Cardiac fibroblast (primary cell): Measurements from ENCODE around the gene DENND5A.

Source experiments
- DNase-seq, 2 donors: peaks; one replicate each; pipeline versions ENCODE4 v3.0.0 to v3.0.0-alpha.2; 2010; ENCODE audit warnings: low read depth in 2 of 2
- H3K4me3 ChIP-seq, 2 donors: replicated peaks in 1 of 2; 1 replicate in 1 of 2; 2 replicates in 1 of 2; pipeline ENCODE4 v1.5.1; 2011; ENCODE audit warnings: low read depth in 2 of 2, low read length in 2 of 2, mild to moderate bottlenecking in 2 of 2, moderate library complexity in 1 of 2
- TF ChIP-seq, protein P1 (sequence below): IDR thresholded peaks from one replicate; pipeline ENCODE4 v1.5.1; 2011; ENCODE audit warnings: low read depth, mild to moderate bottlenecking, low read length, inconsistent platforms

Gene DENND5A

DNA sequence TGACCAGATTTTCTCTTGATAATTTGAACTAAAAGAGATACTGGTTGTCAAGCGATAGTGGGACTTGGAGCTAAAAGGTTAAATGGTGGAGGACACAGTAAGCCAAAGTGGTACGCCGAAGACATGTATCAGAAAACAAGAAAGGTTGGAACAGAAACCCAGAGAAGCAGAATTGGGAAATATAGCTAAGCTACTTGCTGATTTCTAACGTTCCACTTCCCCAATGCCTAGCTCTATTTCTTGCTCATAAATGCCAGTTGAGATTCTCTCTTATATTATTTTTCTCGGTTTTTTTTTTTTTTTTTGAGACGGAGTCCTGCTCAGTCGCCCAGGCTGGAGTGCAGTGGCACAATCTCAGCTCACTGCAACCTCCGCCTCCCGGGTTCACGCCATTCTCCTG, 36.6 kb upstream of the DENND5A start:
- TF ChIP-seq, protein P1, sequence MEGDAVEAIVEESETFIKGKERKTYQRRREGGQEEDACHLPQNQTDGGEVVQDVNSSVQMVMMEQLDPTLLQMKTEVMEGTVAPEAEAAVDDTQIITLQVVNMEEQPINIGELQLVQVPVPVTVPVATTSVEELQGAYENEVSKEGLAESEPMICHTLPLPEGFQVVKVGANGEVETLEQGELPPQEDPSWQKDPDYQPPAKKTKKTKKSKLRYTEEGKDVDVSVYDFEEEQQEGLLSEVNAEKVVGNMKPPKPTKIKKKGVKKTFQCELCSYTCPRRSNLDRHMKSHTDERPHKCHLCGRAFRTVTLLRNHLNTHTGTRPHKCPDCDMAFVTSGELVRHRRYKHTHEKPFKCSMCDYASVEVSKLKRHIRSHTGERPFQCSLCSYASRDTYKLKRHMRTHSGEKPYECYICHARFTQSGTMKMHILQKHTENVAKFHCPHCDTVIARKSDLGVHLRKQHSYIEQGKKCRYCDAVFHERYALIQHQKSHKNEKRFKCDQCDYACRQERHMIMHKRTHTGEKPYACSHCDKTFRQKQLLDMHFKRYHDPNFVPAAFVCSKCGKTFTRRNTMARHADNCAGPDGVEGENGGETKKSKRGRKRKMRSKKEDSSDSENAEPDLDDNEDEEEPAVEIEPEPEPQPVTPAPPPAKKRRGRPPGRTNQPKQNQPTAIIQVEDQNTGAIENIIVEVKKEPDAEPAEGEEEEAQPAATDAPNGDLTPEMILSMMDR: no peak
- no peak overlapping the region for H3K4me3 ChIP-seq
- DNase-seq: no peak

DNA sequence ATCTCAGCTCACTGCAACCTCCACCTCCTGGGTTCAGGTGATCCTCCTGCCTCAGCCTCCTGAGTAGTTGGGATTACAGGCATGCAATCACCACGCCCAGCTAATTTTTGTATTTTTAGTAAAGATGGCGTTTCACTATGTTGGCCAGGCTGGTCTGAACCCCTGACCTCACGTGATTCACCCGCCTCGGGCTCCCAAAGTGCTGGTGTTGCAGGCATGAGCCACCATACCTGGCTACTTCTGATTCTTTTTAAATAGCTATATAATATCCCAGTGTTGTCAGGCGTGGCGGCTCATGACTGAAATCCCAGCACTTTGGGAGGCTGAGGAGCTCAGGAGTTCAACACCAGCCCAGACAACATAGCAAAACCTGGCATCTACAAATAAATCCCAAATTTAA, 28.5 kb upstream of the DENND5A start:
- TF ChIP-seq, protein P1: no peak
- no peak overlapping the region for H3K4me3 ChIP-seq
- DNase-seq: no peak

DNA sequence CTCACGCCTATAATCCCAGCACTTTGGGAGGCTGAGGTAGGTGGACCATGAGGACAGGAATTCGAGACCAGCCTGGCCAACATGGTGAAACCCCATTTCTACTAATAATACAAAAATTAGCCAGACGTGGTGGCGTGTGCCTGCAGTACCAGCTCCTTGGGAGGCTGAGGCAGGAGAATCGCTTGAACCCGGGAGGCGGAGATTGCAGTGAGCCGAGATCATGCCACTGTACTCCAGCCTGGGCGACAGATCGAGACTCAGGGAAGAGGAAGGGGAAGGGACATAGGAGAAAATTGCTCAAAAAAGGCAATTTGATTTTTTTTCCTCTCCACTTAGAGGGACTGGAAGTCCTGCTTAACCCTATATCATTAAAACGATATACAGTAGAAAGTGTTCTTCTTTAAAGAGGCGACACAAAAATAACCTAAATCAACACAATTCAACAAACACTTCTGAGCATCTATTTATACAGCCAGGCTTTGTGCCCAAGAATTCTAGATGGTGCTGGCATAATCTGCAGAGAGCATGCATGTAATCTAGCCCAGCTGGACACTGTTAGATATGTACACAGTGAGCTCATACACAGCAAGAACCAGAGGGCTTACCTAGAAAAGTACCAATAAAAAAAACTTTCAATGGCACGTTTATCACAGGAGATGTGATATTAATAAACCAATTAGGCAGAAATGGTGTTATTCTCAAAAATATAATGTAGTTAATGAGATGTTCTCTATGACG, 20.9 kb upstream of the DENND5A start:
- TF ChIP-seq, protein P1: no peak
- H3K4me3 ChIP-seq: no peak overlapping the region
- DNase-seq: no peak

DNA sequence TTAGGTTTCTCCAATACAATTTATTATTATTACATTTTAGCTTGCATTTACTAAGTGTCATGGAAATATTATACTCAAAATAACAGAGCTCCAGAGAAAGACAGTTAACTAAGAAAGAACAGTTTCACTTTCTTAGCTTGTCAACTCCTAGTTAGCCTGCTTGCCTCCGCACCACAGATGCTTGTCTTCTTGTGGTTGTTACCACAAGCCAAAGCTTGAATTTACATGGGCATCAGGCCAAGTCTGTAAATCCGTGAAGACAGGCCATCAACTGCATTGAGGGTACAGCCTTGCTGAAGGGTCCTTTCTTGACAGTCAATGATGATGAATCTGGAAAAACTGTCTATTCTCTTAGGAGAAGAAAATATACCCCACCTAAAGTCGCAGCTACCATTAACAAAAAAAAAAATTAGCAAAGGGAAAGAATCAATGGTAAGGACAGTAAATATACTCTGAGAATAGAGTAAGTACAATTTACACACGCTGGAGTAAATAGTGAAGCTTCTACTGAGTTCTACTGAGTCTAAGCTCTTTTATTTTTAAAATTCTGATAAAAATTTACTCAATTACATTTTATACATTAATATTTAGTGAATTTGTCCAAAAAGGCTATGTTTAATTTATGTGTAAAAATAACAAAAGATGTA, 15.6 kb upstream of the DENND5A start:
- TF ChIP-seq, protein P1: no peak
- H3K4me3 ChIP-seq: no peak overlapping the region
- peak; percentile 73 to 74 for DNase-seq

DNA sequence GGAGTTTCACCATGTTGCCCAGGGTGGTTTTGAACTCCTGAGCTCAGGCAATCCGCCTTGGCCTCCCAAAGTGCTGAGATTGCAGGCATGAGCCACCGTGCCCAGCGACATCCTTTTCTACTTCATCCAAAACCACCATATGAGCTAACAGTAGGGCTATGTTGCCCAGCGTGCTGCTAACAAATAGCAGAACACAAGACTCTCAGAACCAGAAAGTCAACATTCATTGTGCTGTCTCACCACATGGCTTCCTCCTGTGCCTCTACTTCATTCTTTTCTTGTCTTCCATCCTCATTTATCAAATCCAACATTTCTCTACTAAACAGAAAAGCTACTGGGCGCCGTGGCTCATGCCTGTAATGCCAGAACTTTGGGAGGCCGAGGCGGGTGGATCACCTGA, 12.0 kb upstream of the DENND5A start:
- no peak for DNase-seq
- no peak overlapping the region for H3K4me3 ChIP-seq
- TF ChIP-seq, protein P1: no peak

DNA sequence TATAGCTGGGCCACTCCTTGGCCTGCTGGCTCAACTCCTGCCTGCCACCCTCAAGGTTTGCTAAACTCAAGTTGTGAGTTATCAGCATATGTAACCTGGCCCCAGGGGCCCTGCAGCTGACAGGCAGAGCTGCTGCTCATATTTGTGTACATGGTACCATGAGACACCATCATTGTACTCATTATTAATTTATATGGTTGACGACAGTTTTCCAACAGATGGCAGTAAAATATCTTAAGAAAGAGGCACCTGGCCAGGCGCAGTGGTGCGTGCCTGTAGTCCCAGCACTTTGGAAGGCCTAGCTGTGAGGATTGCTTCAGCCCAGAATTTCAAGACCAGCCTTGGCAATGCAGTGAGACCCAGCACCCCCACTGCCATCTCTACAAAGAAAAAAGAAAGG, 11.4 kb upstream of the DENND5A start:
- TF ChIP-seq, protein P1: no peak
- H3K4me3 ChIP-seq: no peak overlapping the region
- no peak for DNase-seq
